HG03575 (cell line): ENCODE measurements around the gene PABPC1L.

ENCODE experiments used
- ATAC-seq: cut with Tn5 transposase; IDR thresholded peaks from one replicate; pipeline ENCODE4 v1.9.1; 2021; ENCODE audit not compliant: unreplicated experiment, insufficient number of reproducible peaks, low FRiP score; ENCODE audit errors: extremely low read depth

Gene PABPC1L

GRCh38 chr20:44961011-44961869 is 51.4 kb downstream of the PABPC1L start:
- ATAC-seq, result no peak

GRCh38 chr20:44961870-44962267 is 52.0 kb downstream of the PABPC1L start:
- ATAC-seq, result no peak

- no peak for ATAC-seq
Measured at GRCh38 chr20:44962483-44962882, 52.6 kb downstream of the PABPC1L start.

GRCh38 chr20:44963325-44964215 is 53.7 kb downstream of the PABPC1L start:
- no peak for ATAC-seq

DNA sequence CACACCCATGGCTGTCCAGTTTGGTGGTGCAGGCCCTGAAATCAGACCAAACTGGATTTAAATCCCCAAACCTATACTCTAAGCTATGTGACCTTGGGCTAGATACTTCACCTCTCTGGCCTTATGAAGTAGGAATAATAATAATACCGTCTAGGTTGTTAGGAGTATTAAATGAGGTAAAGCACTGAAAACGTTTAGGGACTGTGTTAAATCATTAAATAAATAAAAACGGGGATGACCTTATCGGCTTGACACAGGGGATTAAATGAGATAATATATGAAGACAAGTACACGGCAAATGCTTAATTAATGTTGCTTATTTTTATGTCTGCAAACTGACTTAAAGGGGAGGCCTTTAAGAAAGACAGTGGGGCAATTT is 55.8 kb downstream of the PABPC1L start:
- ATAC-seq, result no peak

- ATAC-seq, result no peak
Measured at GRCh38 chr20:44966030-44966961, 56.4 kb downstream of the PABPC1L start, which contains the start of gene STK4. Gene STK4 (plus strand): TSS chr20:44966512. CDS start chr20:44966569, 57 bp downstream.

DNA sequence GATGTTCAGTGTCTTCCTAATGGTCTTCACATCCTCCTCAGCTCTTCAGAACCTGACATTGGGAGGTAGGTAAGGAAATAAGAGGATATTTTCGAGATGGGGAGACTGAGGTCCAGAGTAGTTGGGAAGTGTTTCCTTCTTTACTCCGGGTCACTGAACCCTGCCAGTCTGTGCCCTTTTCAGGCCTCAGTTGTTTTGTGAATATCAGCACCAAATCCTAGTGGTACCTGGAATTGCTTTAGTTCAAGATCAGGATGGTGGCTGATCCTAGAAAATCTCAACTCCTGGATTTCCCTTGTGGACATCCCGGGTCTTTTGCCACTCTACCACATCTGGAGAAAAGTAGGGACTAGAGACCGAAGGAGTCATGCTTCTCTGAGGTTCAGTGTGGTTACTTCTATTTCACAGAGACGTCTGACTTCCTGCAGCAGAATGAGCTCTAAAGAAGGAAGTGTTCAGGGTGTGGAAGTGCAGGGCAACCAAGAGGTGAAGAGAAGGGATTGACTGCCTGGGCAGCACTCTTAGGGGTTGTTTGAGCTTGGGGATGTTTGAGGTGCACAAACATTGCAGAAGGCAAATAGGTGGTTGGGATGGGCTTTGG is 57.4 kb downstream of the PABPC1L start:
- no peak for ATAC-seq

- ATAC-seq, result no peak
Measured at GRCh38 chr20:44969300-44969894, 59.5 kb downstream of the PABPC1L start.

- ATAC-seq, result no peak
Measured at GRCh38 chr20:44970243-44970757, 60.4 kb downstream of the PABPC1L start.

GRCh38 chr20:44973053-44973452 is 63.2 kb downstream of the PABPC1L start:
- no peak for ATAC-seq

- no peak for ATAC-seq
Measured at GRCh38 chr20:44976698-44977097, 66.8 kb downstream of the PABPC1L start.

DNA sequence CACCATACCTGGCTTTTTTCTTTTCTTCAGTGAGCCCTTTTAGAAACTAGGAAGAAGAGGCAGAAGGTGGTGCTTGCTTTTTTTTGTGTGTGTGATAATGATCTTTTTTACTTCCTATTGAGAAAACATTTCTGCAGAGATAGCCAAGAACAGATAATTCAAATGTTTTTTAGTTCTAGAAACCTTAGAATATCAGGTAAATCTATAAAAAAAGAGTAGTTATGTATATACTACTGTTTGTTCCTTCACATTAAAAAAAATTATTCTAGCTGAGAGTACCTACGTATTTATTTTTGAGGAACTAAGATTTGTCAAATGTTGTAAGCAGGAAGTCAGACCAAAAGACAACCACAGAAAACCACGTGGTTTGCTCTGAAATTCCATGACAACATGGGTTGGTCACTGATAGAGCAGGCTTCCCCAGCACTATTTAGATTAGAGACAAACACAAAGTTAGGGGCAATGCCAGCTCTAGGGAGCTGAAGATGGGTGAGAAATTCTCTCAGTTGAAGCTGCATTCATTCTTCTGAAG is 69.3 kb downstream of the PABPC1L start:
- no peak for ATAC-seq

- no peak for ATAC-seq
Measured at GRCh38 chr20:44981736-44982406, 72.0 kb downstream of the PABPC1L start.

DNA sequence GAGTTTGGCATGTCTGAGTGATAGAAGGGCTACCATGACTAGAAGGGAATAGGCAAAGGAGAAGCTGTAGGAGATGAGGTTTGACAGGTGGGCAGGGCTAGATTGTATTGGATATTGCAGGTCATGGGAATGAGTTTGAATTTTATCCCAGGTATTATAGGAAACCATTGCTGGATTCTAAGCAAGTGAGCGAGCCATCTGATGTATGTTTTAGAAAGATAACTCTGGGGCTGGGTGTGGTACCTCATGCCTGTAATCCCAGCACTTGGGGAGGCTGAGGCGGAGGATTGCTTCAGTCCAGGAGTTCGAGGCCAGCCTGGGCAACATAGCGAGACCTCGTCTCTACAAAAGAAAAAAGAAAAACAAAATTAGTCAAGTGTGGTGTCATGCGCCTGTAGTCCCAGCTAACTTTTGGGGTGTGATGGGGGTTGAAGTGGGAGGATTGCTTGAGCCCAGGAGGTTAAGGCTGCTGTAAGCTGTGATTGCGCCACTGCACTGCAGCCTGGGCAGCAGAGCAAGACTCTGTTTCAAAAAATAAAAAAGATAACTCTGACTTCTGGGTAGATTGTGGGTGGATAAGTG is 73.3 kb downstream of the PABPC1L start:
- no peak for ATAC-seq

GRCh38 chr20:44988631-44989171 is 78.8 kb downstream of the PABPC1L start:
- no peak for ATAC-seq
